AG04449 (cell line): ENCODE measurements around the gene EFCAB7.

ENCODE experiments used
- CTCF ChIA-PET: fragments of 350-600 bp; formaldehyde crosslinking; extraction: SDS; loops from one replicate; lab custom pipeline; 2021; ENCODE audit warnings: antibody characterized with exemption; lab: Yijun Ruan, JAX
- POLR2A ChIA-PET: fragments of 400-600, 350-600 bp; formaldehyde crosslinking; extraction: SDS; loops from one replicate; lab custom pipeline; 2020; ENCODE audit warnings: antibody characterized with exemption, inconsistent platforms; lab: Yijun Ruan, JAX
- DNase-seq: peaks from one replicate; pipeline ENCODE4 v3.0.0-alpha.2; 2010; ENCODE audit warnings: low read depth, low spot score
- H3K4me3 ChIP-seq: 2 replicates; pipeline ENCODE4 v1.5.1; 2011; ENCODE audit warnings: low read depth, mild to moderate bottlenecking, control low read depth, low read length
- CTCF ChIP-seq: IDR thresholded peaks from one replicate; pipeline ENCODE4 v1.5.1; 2011; ENCODE audit warnings: mild to moderate bottlenecking, moderate library complexity, low read length, control low read depth, inconsistent platforms; ENCODE audit not compliant: insufficient read depth; ENCODE audit errors: missing control alignments

The EFCAB7 gene

GRCh38 chr1:63621698-63622097 lies 98.4 kb downstream of the EFCAB7 start:
- no peak for DNase-seq
- TF ChIP-seq CTCF, result no peak
- CTCF ChIA-PET, result interaction anchor here (1.0 to 9.3 kb wide), 5 partner anchors 9 to 780 kb away, joined by 3 to 275 read pairs (median 3); no protein-coding TSS in a partner anchor
- H3K4me3 ChIP-seq, result no peak overlapping the region
- POLR2A ChIA-PET, result no interaction called here
